ENCODE data around the gene ZNF860.

The ZNF860 gene

GRCh38 chr3:31959251-31959650 is 22.3 kb upstream of the ZNF860 start:
- DNase-seq (ENCODE audit: low read depth) = no peak
- H3K4me3 ChIP-seq (ENCODE audit: control insufficient read depth, low read depth, low read length) = no peak overlapping the region
- TF ChIP-seq CTCF (IDR thresholded peaks at IDR 0.05; ENCODE audit: control insufficient read depth, insufficient read depth, low read depth, low read length, missing control alignments) = no peak

GRCh38 chr3:31959951-31960792 is 21.4 kb upstream of the ZNF860 start:
- no peak for DNase-seq (ENCODE audit: low read depth)
- TF ChIP-seq CTCF (IDR thresholded peaks at IDR 0.05; ENCODE audit: control insufficient read depth, insufficient read depth, low read depth, low read length, missing control alignments) = no peak
- peak overlapping the region; percentile 15 for H3K4me3 ChIP-seq (ENCODE audit: control insufficient read depth, low read depth, low read length)

DNA sequence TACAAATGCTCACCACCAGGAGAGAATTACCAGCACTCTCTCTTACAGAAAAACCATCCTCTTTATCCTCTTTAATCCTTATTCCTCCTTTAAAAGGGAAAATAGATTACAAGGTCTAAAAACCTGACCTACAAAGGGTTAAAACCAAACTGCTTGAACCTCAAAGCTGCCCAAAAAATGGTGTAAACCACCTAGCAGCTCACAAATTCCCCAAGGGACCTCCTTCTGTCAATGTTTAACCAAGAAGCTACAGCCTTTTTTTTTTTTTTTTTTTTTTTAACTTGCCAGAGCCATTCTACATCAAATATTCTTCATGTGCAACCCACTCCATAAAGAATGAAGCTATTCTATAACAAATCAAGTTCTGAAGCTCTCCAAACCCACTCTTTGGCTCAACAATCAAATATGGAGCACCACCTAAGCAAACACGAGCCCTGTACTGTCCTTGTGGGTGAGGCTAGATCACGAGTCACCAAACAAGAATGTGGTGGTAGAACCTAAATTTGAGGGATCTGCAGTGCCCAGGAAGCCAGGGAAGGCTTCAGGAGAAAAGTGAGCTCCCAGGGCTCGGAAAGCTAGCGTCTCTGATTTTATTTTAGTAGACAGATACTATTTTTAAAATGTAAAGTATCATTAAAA is 20.6 kb upstream of the ZNF860 start:
- H3K4me3 ChIP-seq (ENCODE audit: control insufficient read depth, low read depth, low read length) = no peak overlapping the region
- TF ChIP-seq CTCF (IDR thresholded peaks at IDR 0.05; ENCODE audit: control insufficient read depth, insufficient read depth, low read depth, low read length, missing control alignments) = no peak
- DNase-seq (ENCODE audit: low read depth) = no peak

- DNase-seq (ENCODE audit: low read depth) = no peak
- TF ChIP-seq CTCF (IDR thresholded peaks at IDR 0.05; ENCODE audit: control insufficient read depth, insufficient read depth, low read depth, low read length, missing control alignments) = no peak
- H3K4me3 ChIP-seq (ENCODE audit: control insufficient read depth, low read depth, low read length) = no peak overlapping the region
These were observed 18.7 kb upstream of the ZNF860 start for GRCh38 chr3:31962801-31963205.

DNA sequence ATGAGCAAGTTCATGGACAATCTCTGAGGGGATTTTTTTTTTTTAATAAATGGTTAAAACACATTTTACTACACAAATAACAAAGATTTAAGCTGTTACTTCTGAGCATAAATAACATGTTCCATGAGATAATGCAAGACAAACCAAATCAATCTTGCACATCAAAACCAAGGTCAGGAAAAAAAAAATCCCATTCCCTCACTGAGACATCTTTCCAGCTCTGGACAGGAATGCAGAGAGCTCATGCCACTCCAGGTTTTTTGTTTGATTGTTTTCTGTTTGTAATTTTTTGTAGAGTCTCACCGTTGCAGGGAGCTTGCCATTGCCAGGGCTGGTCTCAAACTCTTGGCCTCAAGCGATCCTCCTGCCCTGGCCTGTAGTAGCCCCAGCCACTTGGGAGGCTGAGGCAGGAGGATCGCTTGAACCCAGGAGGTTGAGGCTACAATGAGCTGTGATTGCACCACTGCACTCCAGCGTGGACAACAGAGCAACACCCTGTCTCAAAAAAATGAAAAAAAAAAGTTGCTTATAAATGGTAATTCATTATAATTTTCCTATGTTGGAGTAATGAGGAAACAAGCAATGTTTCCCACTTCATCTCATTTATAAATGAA is 14.5 kb upstream of the ZNF860 start:
- H3K4me3 ChIP-seq (ENCODE audit: control insufficient read depth, low read depth, low read length) = no peak overlapping the region
- no peak for DNase-seq (ENCODE audit: low read depth)
- no peak for TF ChIP-seq CTCF (IDR thresholded peaks at IDR 0.05; ENCODE audit: control insufficient read depth, insufficient read depth, low read depth, low read length, missing control alignments)

DNA sequence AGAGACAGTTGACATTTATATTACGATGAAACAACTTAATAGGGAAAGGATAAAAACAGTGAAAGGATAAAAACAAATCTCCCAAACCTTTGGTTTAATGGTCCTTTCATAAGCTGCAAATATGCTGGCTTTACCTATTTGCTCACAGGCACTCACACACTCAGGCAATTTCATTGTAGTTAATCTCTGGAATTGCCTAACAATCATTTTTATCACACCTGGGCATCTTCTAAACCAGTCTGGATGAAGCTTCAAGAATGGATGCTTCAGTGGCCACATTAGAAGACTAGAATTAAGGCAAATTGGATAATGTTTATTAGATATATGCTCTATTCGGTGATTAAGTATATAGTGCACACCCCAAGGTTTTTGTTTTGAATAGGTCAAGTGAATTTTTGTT is 14.0 kb upstream of the ZNF860 start:
- no peak for TF ChIP-seq CTCF (IDR thresholded peaks at IDR 0.05; ENCODE audit: control insufficient read depth, insufficient read depth, low read depth, low read length, missing control alignments)
- no peak overlapping the region for H3K4me3 ChIP-seq (ENCODE audit: control insufficient read depth, low read depth, low read length)
- DNase-seq (ENCODE audit: low read depth) = no peak

Measured in AG09309 (cell line).